CD1c-positive myeloid dendritic cell (primary cell): ENCODE data around the gene KCNS1.
"Not testable (repeated sequence)": the region's sequence is repeated elsewhere in the genome, so short reads cannot be mapped to it uniquely, and the experiment has no call there.

ENCODE experiments used
- DNase-seq: peaks from one replicate; pipeline ENCODE4 v3.0.0-alpha.2; 2016; ENCODE audit errors: extremely low spot score

Gene KCNS1

GRCh38 chr20:45080867-45081624 lies 19.9 kb downstream of the KCNS1 start:
- DNase-seq, result no peak

- DNase-seq, result no peak
Measured at GRCh38 chr20:45077559-45077958, 23.4 kb downstream of the KCNS1 start.

GRCh38 chr20:45073221-45073620 lies 27.7 kb downstream of the KCNS1 start:
- DNase-seq, result no peak

GRCh38 chr20:45072066-45072465 lies 28.9 kb downstream of the KCNS1 start:
- DNase-seq, result no peak

GRCh38 chr20:45070932-45071632 lies 29.8 kb downstream of the KCNS1 start:
- DNase-seq, result no peak

- DNase-seq, result no peak
Measured at GRCh38 chr20:45069261-45069660, 31.7 kb downstream of the KCNS1 start.

- DNase-seq, result no peak
Measured at GRCh38 chr20:45067558-45067957, 33.4 kb downstream of the KCNS1 start.

GRCh38 chr20:45067087-45067486 lies 33.8 kb downstream of the KCNS1 start:
- no peak for DNase-seq

- DNase-seq, result no peak
Measured at GRCh38 chr20:45066372-45066771, 34.6 kb downstream of the KCNS1 start.

- no peak for DNase-seq
Measured at GRCh38 chr20:45064812-45065211, 36.1 kb downstream of the KCNS1 start.

- DNase-seq, result not testable (repeated sequence)
Measured at GRCh38 chr20:45063107-45063506, 37.8 kb downstream of the KCNS1 start.

- no peak for DNase-seq
Measured at GRCh38 chr20:45061244-45061643, 39.7 kb downstream of the KCNS1 start.

GRCh38 chr20:45060294-45060693 lies 40.6 kb downstream of the KCNS1 start:
- no peak for DNase-seq

GRCh38 chr20:45059022-45059728 lies 41.8 kb downstream of the KCNS1 start:
- no peak for DNase-seq

GRCh38 chr20:45058168-45058850 lies 42.6 kb downstream of the KCNS1 start:
- DNase-seq, result no peak

GRCh38 chr20:45056473-45057173 lies 44.3 kb downstream of the KCNS1 start:
- DNase-seq, result no peak

- DNase-seq, result no peak
Measured at GRCh38 chr20:45055056-45055455, 45.9 kb downstream of the KCNS1 start.

- no peak for DNase-seq
Measured at GRCh38 chr20:45053430-45054351, 47.2 kb downstream of the KCNS1 start.

- no peak for DNase-seq
Measured at GRCh38 chr20:45052698-45053429, 48.1 kb downstream of the KCNS1 start.
